HFF-Myc (cell line): Measurements from ENCODE around the gene FBXO21.

ENCODE experiments used
- DNase-seq: peaks from one replicate; pipeline ENCODE4 v3.0.0-alpha.2; 2011; ENCODE audit warnings: low read depth; ENCODE audit errors: extremely low read depth
- H3K4me3 ChIP-seq: replicated peaks from 2 replicates; pipeline ENCODE4 v1.5.1; 2011; ENCODE audit warnings: low read depth, mild to moderate bottlenecking, control low read depth, low read length
- CTCF ChIP-seq: IDR thresholded peaks from 2 replicates; pipeline ENCODE4 v1.5.1; 2012; ENCODE audit warnings: mild to moderate bottlenecking, low read depth, low read length, control low read depth; ENCODE audit errors: missing control alignments

Gene FBXO21

DNA sequence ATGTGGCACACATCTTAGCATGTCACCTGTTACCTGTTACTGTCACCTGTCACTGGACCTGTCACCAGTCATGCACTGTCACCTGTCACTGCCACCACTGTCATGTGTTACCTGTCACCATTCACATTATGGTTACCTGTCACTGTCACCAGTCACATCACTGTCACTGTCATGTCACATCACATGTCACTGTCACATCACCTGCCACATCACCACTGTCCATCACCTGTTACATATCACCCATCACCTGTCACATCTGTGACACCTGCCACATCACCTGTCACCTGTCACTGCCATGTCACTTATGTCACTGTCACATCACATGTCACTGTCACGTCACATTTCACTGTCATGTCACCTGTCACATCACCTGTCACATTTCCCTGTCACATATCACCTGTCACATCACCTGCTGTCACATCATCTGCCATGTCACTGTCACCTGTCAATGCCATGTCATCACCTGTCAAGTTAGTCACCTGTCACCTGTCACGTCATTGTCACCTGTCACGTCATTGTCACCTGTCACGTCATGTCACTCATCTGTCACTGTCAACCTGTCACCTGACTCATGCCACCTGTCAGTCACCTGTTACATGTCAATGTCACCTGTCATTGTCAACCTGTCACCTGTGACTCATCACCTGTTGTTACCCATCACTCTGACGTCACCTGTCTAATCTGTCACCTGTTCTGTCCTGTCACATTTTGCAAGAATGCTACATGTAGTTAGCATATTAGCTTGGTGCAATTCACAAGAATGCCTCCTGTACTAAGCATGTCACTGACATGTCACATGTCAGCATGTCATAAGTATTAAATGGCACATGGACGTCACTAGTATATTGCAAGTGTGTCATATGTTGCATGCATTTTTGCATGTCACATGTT is 62.1 kb downstream of the FBXO21 start:
- TF ChIP-seq CTCF = no peak
- no peak overlapping the region for H3K4me3 ChIP-seq
- no peak for DNase-seq

GRCh38 chr12:117126335-117126734 is 63.9 kb downstream of the FBXO21 start:
- no peak for DNase-seq
- no peak for TF ChIP-seq CTCF
- H3K4me3 ChIP-seq = no peak overlapping the region

DNA sequence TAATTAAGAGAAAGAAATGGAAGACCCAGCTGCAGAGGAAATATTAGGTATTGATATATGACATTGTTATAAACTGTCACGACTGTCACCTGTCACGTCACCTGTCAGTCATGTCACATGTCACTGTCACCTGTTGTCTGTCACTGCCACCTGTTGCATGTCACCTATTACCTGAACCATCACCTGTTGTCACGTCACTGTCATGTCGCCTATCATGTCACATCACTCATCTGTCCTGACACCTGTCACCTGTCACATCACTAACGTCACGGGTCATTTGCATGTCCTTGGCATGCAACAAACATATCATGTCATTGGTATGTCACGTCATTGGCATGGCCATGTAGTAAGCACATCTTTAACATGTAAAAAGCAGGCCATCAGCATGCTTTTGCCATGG is 64.5 kb downstream of the FBXO21 start:
- DNase-seq = no peak
- no peak for TF ChIP-seq CTCF
- H3K4me3 ChIP-seq = no peak overlapping the region

DNA sequence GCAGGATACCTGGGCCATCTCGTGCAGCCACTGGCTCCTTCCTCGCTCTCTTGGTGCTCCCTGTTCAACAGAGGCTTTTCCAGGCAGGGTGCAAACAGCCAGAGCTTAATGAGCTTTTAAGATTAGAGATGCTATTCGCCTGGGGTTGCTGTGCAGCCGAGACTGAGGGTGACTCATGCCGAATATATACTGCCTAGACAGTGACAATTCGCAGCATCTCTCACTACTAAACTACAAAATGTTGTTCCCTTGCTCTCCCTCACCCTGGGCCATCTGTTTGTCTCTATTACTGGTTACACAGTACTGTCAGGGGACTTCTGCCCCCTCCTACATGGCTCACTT is 65.0 kb downstream of the FBXO21 start:
- TF ChIP-seq CTCF = no peak
- DNase-seq = no peak
- no peak overlapping the region for H3K4me3 ChIP-seq

GRCh38 chr12:117124421-117125271 is 65.6 kb downstream of the FBXO21 start:
- no peak for DNase-seq

DNA sequence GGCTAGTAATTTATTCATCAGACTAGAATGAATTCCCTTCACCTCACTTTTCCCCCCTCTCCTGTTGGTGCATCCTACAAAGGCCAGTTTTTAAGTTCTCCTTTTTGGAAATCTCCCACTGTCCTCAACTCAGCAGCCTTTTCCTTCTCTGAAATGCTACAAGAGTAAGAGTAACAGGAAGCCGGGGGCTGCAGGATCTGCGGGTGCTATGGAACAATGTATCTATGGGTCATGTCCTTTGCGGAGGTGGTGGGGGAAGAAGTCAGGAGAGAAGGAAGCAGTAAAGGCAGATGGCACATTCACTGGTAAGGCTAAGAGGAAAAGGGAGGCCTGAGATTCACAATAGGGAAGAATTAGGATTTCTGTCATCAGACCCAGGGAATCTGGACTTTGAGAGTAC is 68.8 kb downstream of the FBXO21 start:
- DNase-seq = no peak
- no peak for TF ChIP-seq CTCF
- no peak overlapping the region for H3K4me3 ChIP-seq

More at GRCh38 chr12:117124421-117125271, 65.6 kb downstream of the FBXO21 start:
- no peak overlapping the region for H3K4me3 ChIP-seq
- no peak for TF ChIP-seq CTCF
